DOHH2 (cell line): ENCODE data around the gene HSD17B14.
"Not testable (repeated sequence)": the region's sequence is repeated elsewhere in the genome, so short reads cannot be mapped to it uniquely, and the experiment has no call there.

Experiments
- EZH2phosphoT487 ChIP-seq: fragments of 200-600 bp; sonication (generic); IDR thresholded peaks from 2 replicates; pipeline ENCODE4 v1.6.1; 2017; ENCODE audit warnings: borderline replicate concordance, mild to moderate bottlenecking, antibody characterized with exemption, low read length, moderate library complexity, mixed read lengths
- TF ChIP-seq, protein P1 (sequence below): fragments of 200-600 bp; sonication (generic); IDR thresholded peaks from one replicate; pipeline ENCODE4 v1.5.1; 2014; ENCODE audit warnings: antibody characterized with exemption, mild to moderate bottlenecking, low read depth, low read length; ENCODE audit not compliant: poor library complexity, severe bottlenecking

- TF ChIP-seq, protein P1, sequence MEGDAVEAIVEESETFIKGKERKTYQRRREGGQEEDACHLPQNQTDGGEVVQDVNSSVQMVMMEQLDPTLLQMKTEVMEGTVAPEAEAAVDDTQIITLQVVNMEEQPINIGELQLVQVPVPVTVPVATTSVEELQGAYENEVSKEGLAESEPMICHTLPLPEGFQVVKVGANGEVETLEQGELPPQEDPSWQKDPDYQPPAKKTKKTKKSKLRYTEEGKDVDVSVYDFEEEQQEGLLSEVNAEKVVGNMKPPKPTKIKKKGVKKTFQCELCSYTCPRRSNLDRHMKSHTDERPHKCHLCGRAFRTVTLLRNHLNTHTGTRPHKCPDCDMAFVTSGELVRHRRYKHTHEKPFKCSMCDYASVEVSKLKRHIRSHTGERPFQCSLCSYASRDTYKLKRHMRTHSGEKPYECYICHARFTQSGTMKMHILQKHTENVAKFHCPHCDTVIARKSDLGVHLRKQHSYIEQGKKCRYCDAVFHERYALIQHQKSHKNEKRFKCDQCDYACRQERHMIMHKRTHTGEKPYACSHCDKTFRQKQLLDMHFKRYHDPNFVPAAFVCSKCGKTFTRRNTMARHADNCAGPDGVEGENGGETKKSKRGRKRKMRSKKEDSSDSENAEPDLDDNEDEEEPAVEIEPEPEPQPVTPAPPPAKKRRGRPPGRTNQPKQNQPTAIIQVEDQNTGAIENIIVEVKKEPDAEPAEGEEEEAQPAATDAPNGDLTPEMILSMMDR = not testable (repeated sequence)
- TF ChIP-seq EZH2phosphoT487 = not testable (repeated sequence)
Observed at GRCh38 chr19:48879696-48880095, 43.4 kb upstream of the HSD17B14 start.
